ENCODE results near the gene EIF1AD.

DNA sequence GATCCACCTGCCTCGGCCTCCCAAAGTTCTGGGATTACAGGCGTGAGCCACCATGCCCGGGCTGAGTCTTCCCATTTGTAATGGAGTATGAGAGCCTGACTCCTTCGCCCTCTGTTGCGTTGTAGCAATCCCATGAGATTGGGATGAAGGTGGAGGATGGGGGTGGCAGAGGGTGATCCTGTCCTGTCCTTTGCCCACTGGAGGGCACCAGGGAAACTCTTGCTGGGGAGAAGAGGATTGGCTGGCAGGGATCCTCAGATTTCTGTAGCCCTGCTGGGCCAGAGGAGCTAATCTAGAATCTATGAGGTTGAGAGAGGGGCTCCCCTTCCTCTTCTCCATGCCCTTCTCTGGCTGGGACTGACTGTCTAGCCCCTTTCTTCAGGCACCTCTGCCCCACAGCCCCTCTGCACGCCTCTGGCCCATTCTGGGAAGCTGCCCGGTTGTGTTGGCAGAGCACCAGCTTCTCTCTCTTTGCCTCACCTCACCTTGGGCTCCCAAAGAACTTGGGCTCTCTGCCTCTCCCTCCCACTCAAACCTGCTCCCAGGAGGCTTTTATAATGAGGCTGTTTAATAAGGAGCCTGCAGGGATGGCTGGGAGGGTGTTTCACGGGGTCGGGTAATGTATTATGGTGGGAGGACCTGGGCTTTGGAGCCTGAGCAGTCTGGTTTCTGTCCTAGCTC is 33.8 kb upstream of the EIF1AD start:
- TF ChIP-seq, protein P1, sequence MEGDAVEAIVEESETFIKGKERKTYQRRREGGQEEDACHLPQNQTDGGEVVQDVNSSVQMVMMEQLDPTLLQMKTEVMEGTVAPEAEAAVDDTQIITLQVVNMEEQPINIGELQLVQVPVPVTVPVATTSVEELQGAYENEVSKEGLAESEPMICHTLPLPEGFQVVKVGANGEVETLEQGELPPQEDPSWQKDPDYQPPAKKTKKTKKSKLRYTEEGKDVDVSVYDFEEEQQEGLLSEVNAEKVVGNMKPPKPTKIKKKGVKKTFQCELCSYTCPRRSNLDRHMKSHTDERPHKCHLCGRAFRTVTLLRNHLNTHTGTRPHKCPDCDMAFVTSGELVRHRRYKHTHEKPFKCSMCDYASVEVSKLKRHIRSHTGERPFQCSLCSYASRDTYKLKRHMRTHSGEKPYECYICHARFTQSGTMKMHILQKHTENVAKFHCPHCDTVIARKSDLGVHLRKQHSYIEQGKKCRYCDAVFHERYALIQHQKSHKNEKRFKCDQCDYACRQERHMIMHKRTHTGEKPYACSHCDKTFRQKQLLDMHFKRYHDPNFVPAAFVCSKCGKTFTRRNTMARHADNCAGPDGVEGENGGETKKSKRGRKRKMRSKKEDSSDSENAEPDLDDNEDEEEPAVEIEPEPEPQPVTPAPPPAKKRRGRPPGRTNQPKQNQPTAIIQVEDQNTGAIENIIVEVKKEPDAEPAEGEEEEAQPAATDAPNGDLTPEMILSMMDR (IDR thresholded peaks at IDR 0.05; ENCODE audit: control extremely low read depth in 1 of 3, insufficient read depth in 1 of 3, low read depth in 1 of 3, low read length in 3 of 3): no peak
- TF ChIP-seq, protein P2, sequence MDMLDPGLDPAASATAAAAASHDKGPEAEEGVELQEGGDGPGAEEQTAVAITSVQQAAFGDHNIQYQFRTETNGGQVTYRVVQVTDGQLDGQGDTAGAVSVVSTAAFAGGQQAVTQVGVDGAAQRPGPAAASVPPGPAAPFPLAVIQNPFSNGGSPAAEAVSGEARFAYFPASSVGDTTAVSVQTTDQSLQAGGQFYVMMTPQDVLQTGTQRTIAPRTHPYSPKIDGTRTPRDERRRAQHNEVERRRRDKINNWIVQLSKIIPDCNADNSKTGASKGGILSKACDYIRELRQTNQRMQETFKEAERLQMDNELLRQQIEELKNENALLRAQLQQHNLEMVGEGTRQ (IDR thresholded peaks at IDR 0.05; ENCODE audit: low read length): no peak
- TF ChIP-seq POLR2AphosphoS5 (IDR thresholded peaks at IDR 0.05; ENCODE audit: low read depth, low read length): no peak
- TF ChIP-seq ZNF274 (IDR thresholded peaks at IDR 0.05; ENCODE audit: borderline replicate concordance, extremely low read depth, low read length): no peak
- TF ChIP-seq EZH2 (IDR thresholded peaks at IDR 0.05; ENCODE audit: low read depth, low read length, severe bottlenecking): no peak

Data from H1 (cell line).